Left ventricle myocardium inferior (tissue), 1 donor: ENCODE measurements around the gene GGN. TPM values are rescaled to one million over a fixed set of nuclear protein-coding genes. Genes with fewer than 3 reads are reported as not detected.
"Not testable (repeated sequence)": the region's sequence is repeated elsewhere in the genome, so short reads cannot be mapped to it uniquely, and the experiment has no call there.

Experiments
- DNase-seq: peaks from one replicate; pipeline ENCODE4 v3.0.0-alpha.2; 2020
- H3K27ac ChIP-seq: fragments of 200-600 bp; replicated peaks from 2 replicates; pipeline ENCODE4 v1.8.0; 2021
- H3K27me3 ChIP-seq: fragments of 200-600 bp; 2 replicates; pipeline ENCODE4 v1.8.0; 2021; ENCODE audit warnings: low read depth
- H3K36me3 ChIP-seq: fragments of 200-600 bp; 2 replicates; pipeline ENCODE4 v1.8.0; 2021
- H3K4me1 ChIP-seq: fragments of 200-600 bp; 2 replicates; pipeline ENCODE4 v1.8.0; 2021
- H3K4me3 ChIP-seq: fragments of 200-600 bp; 2 replicates; pipeline ENCODE4 v1.8.0; 2021; ENCODE audit warnings: mild to moderate bottlenecking, moderate library complexity
- H3K9me3 ChIP-seq: fragments of 200-600 bp; replicated peaks from 2 replicates; pipeline ENCODE4 v1.8.0; 2021
- intact Hi-C: fragments of 100-400 bp; cut with micrococcal nuclease; formaldehyde crosslinking; loops from one replicate; pipeline ENCODE4 v1.11.0; 2022
- total RNA-seq: library from RNA; stranded (reverse); fragmentation: NEBNext Ultra II Directional; extraction: Animal tissue kit (Norgen Biotek cat#: 25700); gene quantifications from one replicate; pipeline ENCODE4 v1.2.1, GENCODE V29; 2021
- TF ChIP-seq, protein P1 (sequence below): fragments of 200-600 bp; IDR thresholded peaks from 2 replicates; pipeline ENCODE4 v1.8.0; 2021; ENCODE audit warnings: antibody characterized with exemption, mild to moderate bottlenecking, borderline replicate concordance
- donor health status: DM: no; HTN: yes; CAD: no; lungs with severe emphysema.

The GGN gene
- total RNA-seq, 1 donor from 2014 or later = not detected

DNA sequence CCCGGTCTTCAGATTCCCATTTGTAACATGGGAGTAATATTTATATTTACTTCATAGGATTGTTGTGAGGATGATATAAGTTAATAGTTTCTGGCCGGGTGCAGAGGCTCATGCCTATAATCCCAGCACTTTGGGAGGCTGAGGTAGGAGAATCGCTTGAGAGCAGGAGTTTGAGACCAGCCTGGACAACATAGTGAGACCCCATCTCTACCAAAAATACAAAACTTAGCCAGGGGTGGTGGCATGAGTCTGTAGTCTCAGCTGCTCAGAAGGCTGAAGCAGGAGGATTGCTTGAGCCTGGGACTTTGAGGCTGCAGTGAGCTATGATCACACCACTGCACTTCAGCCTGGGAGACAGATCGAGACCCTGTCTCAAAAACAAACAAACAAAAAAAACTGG, 41.0 kb downstream of the GGN start:
- Histone ChIP-seq H3K4me1 (no peaks in the 10 kb centered on the region), H3K27me3 (peaks cover 15% of the 10 kb centered on the region), H3K4me3 (no peak overlapping the region), H3K27ac (no peak overlapping the region), H3K9me3 (no peaks in the 10 kb centered on the region), H3K36me3 (no peaks in the 10 kb centered on the region)
- TF ChIP-seq, protein P1, sequence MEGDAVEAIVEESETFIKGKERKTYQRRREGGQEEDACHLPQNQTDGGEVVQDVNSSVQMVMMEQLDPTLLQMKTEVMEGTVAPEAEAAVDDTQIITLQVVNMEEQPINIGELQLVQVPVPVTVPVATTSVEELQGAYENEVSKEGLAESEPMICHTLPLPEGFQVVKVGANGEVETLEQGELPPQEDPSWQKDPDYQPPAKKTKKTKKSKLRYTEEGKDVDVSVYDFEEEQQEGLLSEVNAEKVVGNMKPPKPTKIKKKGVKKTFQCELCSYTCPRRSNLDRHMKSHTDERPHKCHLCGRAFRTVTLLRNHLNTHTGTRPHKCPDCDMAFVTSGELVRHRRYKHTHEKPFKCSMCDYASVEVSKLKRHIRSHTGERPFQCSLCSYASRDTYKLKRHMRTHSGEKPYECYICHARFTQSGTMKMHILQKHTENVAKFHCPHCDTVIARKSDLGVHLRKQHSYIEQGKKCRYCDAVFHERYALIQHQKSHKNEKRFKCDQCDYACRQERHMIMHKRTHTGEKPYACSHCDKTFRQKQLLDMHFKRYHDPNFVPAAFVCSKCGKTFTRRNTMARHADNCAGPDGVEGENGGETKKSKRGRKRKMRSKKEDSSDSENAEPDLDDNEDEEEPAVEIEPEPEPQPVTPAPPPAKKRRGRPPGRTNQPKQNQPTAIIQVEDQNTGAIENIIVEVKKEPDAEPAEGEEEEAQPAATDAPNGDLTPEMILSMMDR = no peak
- intact Hi-C loops = no loop called here
- DNase-seq = no peak

DNA sequence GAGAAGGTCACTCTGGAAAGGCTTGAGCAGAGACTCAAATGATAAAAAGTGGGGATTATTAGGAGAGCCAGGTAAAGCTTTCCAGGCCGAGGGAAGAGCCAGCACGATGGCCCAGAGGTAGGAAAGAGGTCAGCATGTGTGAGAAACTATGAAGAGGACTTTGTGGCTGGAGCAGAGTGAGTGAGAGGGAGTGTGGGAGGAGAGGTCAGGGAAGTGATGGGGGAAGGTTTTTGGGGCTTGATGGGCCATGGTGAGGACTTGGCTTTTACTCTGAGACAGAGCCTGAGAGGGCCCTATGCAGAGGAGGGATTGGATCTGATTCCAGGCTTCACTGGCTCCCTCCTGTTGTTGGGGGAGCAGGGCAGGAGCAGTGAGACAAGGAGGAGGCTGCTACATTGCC, 46.9 kb downstream of the GGN start:
- H3K27me3 ChIP-seq = no peaks in the 10 kb centered on the region
- TF ChIP-seq, protein P1 = no peak
- no peaks in the 10 kb centered on the region for H3K9me3 ChIP-seq
- H3K36me3 ChIP-seq = no peaks in the 10 kb centered on the region
- H3K27ac ChIP-seq = no peak overlapping the region
- DNase-seq = no peak
- H3K4me1 ChIP-seq = peaks cover 7% of the 10 kb centered on the region
- intact Hi-C loops = no loop called here
- H3K4me3 ChIP-seq = no peak overlapping the region

DNA sequence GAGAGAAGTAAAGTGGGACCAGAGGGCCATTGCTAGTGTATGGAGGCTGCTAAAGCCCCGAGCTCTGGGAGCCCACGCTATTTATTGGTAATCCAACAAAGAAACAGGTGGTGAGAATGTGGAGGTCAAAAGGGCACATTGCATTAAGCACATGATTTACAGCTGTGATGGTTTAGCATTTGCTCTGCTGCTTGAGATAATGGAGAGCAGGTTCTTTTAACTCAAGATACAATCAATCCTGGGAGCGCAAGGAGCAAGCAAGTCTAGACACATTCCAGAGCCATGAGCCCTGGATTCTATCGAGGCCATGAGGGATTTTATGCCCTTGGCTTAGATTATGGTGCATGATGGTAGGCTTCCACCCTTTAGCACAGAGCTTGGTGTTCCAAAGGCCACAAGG, 48.8 kb downstream of the GGN start:
- DNase-seq, H3K27me3 ChIP-seq, intact Hi-C loops, H3K27ac ChIP-seq, H3K36me3 ChIP-seq, H3K4me3 ChIP-seq, H3K9me3 ChIP-seq: not testable (repeated sequence)
- H3K4me1 ChIP-seq = peaks cover 11% of the 10 kb centered on the region

DNA sequence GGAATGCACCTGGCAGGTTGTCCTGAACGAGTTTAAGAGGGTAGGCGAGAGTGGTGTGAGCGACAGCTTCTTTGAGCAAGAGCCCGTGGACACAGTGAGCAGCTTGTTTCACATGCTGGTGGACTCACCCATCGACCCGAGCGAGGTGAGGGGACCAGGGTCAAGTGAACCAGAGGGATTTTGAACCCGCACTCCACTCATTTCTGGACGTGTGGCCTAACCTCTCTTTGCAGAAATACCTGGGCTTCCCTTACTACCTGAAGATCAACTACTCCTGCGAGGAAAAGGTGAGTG, 50.5 kb downstream of the GGN start:
- H3K4me1 ChIP-seq = peaks cover 11% of the 10 kb centered on the region
- intact Hi-C loops = no loop called here
- H3K9me3 ChIP-seq = no peaks in the 10 kb centered on the region
- no peak for DNase-seq
- peak overlapping the region; percentile 71 for H3K4me3 ChIP-seq
- TF ChIP-seq, protein P1 = no peak
- no peaks in the 10 kb centered on the region for H3K36me3 ChIP-seq
- no peaks in the 10 kb centered on the region for H3K27me3 ChIP-seq
- H3K27ac ChIP-seq = peak overlapping the region; percentile 97

DNA sequence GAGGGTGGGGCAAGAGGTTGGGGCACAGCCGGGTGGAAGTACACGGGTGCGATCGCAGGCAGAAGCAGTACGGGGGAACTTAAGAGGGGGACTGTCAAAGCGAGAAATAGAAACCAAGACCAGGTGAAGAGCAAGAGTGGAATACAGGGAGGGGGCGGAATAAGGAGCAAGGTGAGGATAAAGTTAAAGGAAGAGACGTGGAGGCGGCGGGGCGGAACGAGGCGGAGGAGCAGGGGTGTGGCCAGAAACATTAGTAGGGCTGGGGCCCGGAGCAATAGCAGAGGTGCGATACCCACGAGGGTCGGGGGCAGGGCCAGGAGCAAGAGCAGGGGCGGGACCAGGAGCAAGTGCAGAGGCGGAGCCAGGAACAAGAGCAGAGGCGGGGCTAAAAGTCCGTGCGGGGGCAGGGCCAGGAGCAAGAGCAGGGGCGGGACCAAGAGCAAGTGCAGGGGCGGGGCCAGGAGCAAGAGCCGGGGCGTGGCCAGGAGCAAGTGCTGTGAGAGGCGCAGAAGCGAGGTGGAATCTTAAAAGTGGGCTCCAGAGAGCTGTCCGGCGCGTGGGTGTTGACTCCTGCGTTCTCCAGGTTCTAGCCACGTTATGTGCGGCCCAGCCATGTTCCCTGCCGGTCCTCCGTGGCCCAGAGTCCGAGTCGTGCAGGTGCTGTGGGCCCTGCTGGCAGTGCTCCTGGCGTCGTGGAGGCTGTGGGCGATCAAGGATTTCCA, 51.0 kb downstream of the GGN start:
- Histone ChIP-seq H3K9me3 (no peaks in the 10 kb centered on the region), H3K27ac (peak overlapping the region; percentile 97), H3K4me3 (peak overlapping the region; percentile 71), H3K36me3 (no peaks in the 10 kb centered on the region), H3K4me1 (peaks cover 11% of the 10 kb centered on the region), H3K27me3 (no peaks in the 10 kb centered on the region)
- intact Hi-C loops = no loop called here
- TF ChIP-seq, protein P1 = no peak
- DNase-seq = peak; percentile 94

DNA sequence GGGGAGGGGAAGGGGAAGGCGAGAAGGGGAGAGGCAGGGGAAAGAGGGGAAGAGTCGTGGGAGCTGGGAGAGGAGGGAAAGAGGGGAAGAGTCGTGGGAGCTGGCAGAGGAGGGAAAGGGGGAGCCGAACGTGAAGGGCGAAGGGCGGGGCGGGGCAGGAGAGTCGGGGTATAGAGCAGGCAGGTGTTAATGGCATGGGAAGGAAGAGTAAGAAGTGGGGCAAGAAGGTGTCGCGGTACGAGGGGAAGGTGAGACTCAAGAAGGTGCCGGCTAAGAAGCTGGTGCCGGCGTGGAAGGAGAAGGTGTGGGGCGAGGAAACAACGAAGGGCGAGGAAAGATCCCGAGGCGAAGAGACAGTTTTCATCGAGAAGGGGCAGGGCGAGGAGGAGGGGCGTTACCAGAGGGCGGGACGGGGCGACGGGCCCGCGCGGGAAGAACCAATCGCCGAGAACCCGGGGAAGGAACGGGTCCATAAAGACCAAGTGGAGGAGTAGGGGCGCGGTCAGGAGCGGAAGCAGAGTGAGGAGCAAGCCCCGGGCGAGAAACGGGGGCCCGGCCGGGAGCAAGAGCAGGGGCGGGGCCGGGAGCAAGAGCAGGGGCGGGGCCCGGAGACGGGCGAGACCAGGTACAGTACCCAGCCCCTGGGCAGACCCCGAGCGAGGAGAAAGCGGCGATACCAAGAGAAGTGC, 51.7 kb downstream of the GGN start:
- H3K4me1 ChIP-seq = peaks cover 11% of the 10 kb centered on the region
- intact Hi-C loops = no loop called here
- H3K27ac ChIP-seq = peak overlapping the region; percentile 97
- no peaks in the 10 kb centered on the region for H3K9me3 ChIP-seq
- peak overlapping the region; percentile 71 for H3K4me3 ChIP-seq
- no peaks in the 10 kb centered on the region for H3K27me3 ChIP-seq
- no peaks in the 10 kb centered on the region for H3K36me3 ChIP-seq
- DNase-seq = peak; percentile 96
- TF ChIP-seq, protein P1 = no peak
